ENCODE measurements around the gene CCDC126. TPM values are rescaled to one million over a fixed set of nuclear protein-coding genes. Genes with fewer than 3 reads are reported as not detected.
"Not testable (repeated sequence)": the region's sequence is repeated elsewhere in the genome, so short reads cannot be mapped to it uniquely, and the experiment has no call there.

CCDC126 gene
- total RNA-seq, 1 experiment from 2014 or later, result 11.3 TPM

DNA sequence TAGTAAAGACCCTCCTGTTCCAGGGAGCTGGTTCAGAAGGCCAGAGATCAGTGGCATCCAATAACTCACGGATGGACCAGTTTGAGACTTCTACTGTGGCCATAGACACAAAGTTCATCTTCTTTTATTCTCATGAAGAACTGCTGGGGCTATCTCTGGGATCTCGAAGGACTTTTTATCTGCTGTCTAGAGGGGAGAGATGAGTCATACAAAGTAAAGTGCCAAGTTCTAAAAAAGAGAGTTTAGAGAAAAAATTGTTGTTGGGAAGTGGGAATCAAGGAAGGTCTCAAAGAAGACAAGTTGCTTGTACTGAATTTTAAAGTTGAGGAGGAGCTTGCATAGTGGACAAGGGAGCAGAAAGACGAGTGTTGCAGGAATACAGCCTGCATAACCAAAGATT, 74.9 kb downstream of the CCDC126 start:
- Mint-ChIP-seq H3K4me1 (ENCODE audit: low read depth, unreplicated experiment) (no peaks in the 10 kb centered on the region), H3K27ac (ENCODE audit: unreplicated experiment) (no peak overlapping the region), H3K27me3 (ENCODE audit: insufficient read depth, unreplicated experiment) (no peaks in the 10 kb centered on the region), H3K4me3 (ENCODE audit: unreplicated experiment) (no peak overlapping the region), H3K36me3 (ENCODE audit: insufficient read depth, unreplicated experiment) (no peaks in the 10 kb centered on the region), H3K9me3 (ENCODE audit: unreplicated experiment) (no peaks in the 10 kb centered on the region)
- no peak for TF ChIP-seq CTCF (IDR thresholded peaks at IDR 0.05; ENCODE audit: insufficient read depth in 1 of 2, low read depth in 1 of 2, low read length in 1 of 2, severe bottlenecking in 1 of 2, unreplicated experiment in 1 of 2)
- CTCF ChIA-PET, result no interaction called here
- Histone ChIP-seq H3K36me3 (ENCODE audit: control insufficient read depth, insufficient read depth, low read length) (no peaks in the 10 kb centered on the region), H3K4me3 (ENCODE audit: low read depth, low read length) (no peak overlapping the region), H3K27me3 (replicated peaks; ENCODE audit: control insufficient read depth, insufficient read depth, low read length) (no peaks in the 10 kb centered on the region), H3K9me3 (peaks cover 11% of the 10 kb centered on the region; the same call in 1 of the 2 replicates), H3K4me1 (no peaks in the 10 kb centered on the region)
- DNase-seq, result no peak
- intact Hi-C loops (cut with micrococcal nuclease; ENCODE audit: unreplicated experiment), result no loop called here
- BruUV-seq (replicated peaks), result no TSS peak
- POLR2A ChIA-PET, result no interaction called here

DNA sequence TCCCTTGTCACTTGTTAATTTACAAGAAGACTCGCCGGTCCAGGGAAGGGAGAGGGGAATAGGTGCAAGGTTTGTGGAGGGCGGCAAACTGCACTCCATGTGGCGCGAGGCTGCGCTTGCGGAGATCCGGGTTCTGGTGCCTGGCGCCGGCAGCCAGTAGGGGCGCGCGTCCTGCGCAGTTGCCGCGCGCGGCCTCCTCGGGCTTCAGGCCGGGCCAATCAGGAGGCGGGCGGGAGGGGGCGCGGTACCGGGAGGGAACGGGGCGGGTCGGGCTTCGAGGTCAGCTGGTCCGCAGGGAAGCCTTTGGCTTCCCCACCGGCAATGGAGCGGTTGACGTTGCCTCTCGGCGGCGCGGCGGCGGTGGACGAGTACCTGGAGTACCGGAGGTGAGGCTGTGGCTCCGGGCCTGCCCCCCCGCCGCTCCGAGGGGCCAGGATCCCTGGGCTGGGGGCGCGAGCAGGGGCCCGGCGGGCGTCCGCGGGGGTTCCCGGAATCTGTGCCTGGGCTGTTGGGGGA, 82.8 kb downstream of the CCDC126 start, which contains the start of gene FAM221A:
TSS of gene FAM221A (plus strand) at position 302 of the 516 bp plus-strand sequence. CDS start at position 322, 20 bp downstream.
- Mint-ChIP-seq H3K36me3 (ENCODE audit: insufficient read depth, unreplicated experiment) (no peaks in the 10 kb centered on the region), H3K27ac (ENCODE audit: unreplicated experiment) (peak within 1 kb of the TSS; percentile 65), H3K27me3 (ENCODE audit: insufficient read depth, unreplicated experiment) (no peaks in the 10 kb centered on the region), H3K9me3 (ENCODE audit: unreplicated experiment) (no peaks in the 10 kb centered on the region), H3K4me3 (ENCODE audit: unreplicated experiment) (peak within 1 kb of the TSS; percentile 87), H3K4me1 (ENCODE audit: low read depth, unreplicated experiment) (no peaks in the 10 kb centered on the region)
- Histone ChIP-seq H3K4me1 (peaks cover 5% of the 10 kb centered on the region), H3K4me3 (ENCODE audit: low read depth, low read length) (peak within 1 kb of the TSS; percentile 66), H3K36me3 (ENCODE audit: control insufficient read depth, insufficient read depth, low read length) (no peaks in the 10 kb centered on the region), H3K27me3 (replicated peaks; ENCODE audit: control insufficient read depth, insufficient read depth, low read length) (no peaks in the 10 kb centered on the region), H3K9me3 (peaks cover 7% of the 10 kb centered on the region; the same call in 1 of the 2 replicates)
- DNase-seq, result peak; percentile 91 to 93
- peak; percentile 64 to 80 for TF ChIP-seq CTCF (IDR thresholded peaks at IDR 0.05; ENCODE audit: insufficient read depth in 1 of 2, low read depth in 1 of 2, low read length in 1 of 2, severe bottlenecking in 1 of 2, unreplicated experiment in 1 of 2)
- no TSS peak for BruUV-seq (replicated peaks)
- ChIA-PET CTCF (interaction anchor here (0.6 to 1.3 kb wide), 8 partner anchors 9 to 1446 kb away, joined by 3 to 6 read pairs (median 4); partner anchors contain the start of genes CCDC126, CYCS and STK31), POLR2A (interaction anchor here (0.6 to 1.1 kb wide), 2 partner anchors 30 to 83 kb away, joined by 4 to 9 read pairs; partner anchors contain the start of genes CCDC126 and STK31)
- intact Hi-C loops (cut with micrococcal nuclease; ENCODE audit: unreplicated experiment), result loop anchor here (1.0 to 2.0 kb wide), 3 partner anchors 83 to 206 kb away; partner anchors contain the start of gene CCDC126

- Histone ChIP-seq H3K4me1 (peaks cover 5% of the 10 kb centered on the region), H3K4me3 (ENCODE audit: low read depth, low read length) (peak overlapping the region; percentile 66), H3K27me3 (replicated peaks; ENCODE audit: control insufficient read depth, insufficient read depth, low read length) (no peaks in the 10 kb centered on the region), H3K36me3 (ENCODE audit: control insufficient read depth, insufficient read depth, low read length) (no peaks in the 10 kb centered on the region), H3K9me3 (no peaks in the 10 kb centered on the region)
- Mint-ChIP-seq H3K4me3 (ENCODE audit: unreplicated experiment) (peak overlapping the region; percentile 87), H3K36me3 (ENCODE audit: insufficient read depth, unreplicated experiment) (no peaks in the 10 kb centered on the region), H3K9me3 (ENCODE audit: unreplicated experiment) (no peaks in the 10 kb centered on the region), H3K27me3 (ENCODE audit: insufficient read depth, unreplicated experiment) (no peaks in the 10 kb centered on the region), H3K4me1 (ENCODE audit: low read depth, unreplicated experiment) (no peaks in the 10 kb centered on the region), H3K27ac (ENCODE audit: unreplicated experiment) (peak overlapping the region; percentile 65)
- intact Hi-C loops (cut with micrococcal nuclease; ENCODE audit: unreplicated experiment), result loop anchor here (1.0 to 2.0 kb wide), 3 partner anchors 84 to 206 kb away; partner anchors contain the start of gene CCDC126
- ChIA-PET POLR2A (interaction anchor here (0.6 to 1.1 kb wide), 2 partner anchors 29 to 83 kb away, joined by 4 to 9 read pairs; partner anchors contain the start of genes CCDC126 and STK31), CTCF (interaction anchor here (0.6 to 1.3 kb wide), 9 partner anchors 8 to 1445 kb away, joined by 3 to 6 read pairs (median 4); partner anchors contain the start of genes CCDC126, CYCS and STK31)
- peak; percentile 75 to 76 for DNase-seq
- TSS peak; percentile 88 for BruUV-seq (replicated peaks)
- TF ChIP-seq CTCF (IDR thresholded peaks at IDR 0.05; ENCODE audit: insufficient read depth in 1 of 2, low read depth in 1 of 2, low read length in 1 of 2, severe bottlenecking in 1 of 2, unreplicated experiment in 1 of 2), result no peak
Measured at GRCh38 chr7:23680414-23681405, 83.5 kb downstream of the CCDC126 start.

DNA sequence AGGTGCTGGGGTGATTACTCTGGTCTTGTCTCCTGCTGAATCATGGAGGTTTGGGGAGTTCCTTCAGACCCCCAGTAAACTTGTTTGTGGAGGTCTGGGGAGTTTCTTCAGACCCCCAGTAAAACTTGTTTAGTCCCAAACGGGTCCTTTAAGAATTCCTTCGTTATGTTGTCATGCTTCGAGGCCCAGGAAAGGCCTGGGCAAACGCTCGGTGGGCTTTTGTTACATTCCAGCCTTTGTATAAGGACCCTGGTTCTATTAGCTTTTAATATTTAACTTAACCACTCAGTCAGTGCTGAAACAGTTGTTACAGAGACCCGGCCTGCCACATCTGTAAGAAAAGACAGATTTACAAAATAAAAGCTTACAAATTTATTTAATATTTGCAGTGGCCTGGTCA, 86.9 kb downstream of the CCDC126 start:
- BruUV-seq (replicated peaks); H3K9me3 Mint-ChIP-seq (ENCODE audit: unreplicated experiment); H3K4me3 ChIP-seq (ENCODE audit: low read depth, low read length); H3K36me3 ChIP-seq (ENCODE audit: control insufficient read depth, insufficient read depth, low read length); CTCF ChIA-PET; H3K27me3 Mint-ChIP-seq (ENCODE audit: insufficient read depth, unreplicated experiment); H3K27me3 ChIP-seq (replicated peaks; ENCODE audit: control insufficient read depth, insufficient read depth, low read length); H3K9me3 ChIP-seq; intact Hi-C loops (cut with micrococcal nuclease; ENCODE audit: unreplicated experiment); H3K27ac Mint-ChIP-seq (ENCODE audit: unreplicated experiment); H3K4me1 Mint-ChIP-seq (ENCODE audit: low read depth, unreplicated experiment); H3K36me3 Mint-ChIP-seq (ENCODE audit: insufficient read depth, unreplicated experiment); H3K4me1 ChIP-seq; POLR2A ChIA-PET; H3K4me3 Mint-ChIP-seq (ENCODE audit: unreplicated experiment); DNase-seq: not testable (repeated sequence)
